Stimulated activated CD8-positive, alpha-beta memory T cell treated with anti-CD3 and anti-CD28 coated beads, Interleukin-7, amount 100 ng/mL, for 1 hour (primary cell): ENCODE results near the gene CKAP2L.

Experiments used
- DNase-seq, 2 donors: peaks; one replicate each; pipeline ENCODE4 v3.0.0-alpha.2; 2020; ENCODE audit warnings: low read depth in 2 of 2

CKAP2L gene

GRCh38 chr2:112792419-112792818 is 28.0 kb upstream of the CKAP2L start:
- no peak for DNase-seq

DNA sequence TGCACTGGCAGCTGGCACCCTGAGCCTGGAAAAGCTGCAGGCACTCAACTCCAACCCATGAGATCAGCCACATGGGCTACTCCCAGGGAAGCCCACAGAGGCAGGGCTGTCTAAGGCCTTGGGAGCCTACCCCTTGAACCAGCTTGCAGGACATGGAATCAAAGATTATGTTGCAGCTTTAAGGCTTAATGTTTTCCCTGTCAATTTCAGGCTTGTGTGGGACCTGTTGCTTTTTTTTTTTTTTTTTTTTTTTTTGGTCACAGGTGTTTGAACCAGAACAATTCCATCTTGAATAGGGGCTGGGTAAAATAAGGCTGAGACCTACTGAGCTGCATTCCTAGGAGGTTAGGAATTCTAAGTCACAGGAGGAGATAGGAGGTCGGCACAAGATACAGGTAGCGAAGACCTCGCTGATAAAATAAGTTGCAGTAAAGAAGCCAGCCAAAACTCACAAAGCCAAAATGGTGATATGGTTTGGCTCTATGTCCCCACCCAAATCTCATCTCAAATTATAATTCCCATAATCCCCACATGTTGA is 27.4 kb upstream of the CKAP2L start:
- DNase-seq, result no peak

DNA sequence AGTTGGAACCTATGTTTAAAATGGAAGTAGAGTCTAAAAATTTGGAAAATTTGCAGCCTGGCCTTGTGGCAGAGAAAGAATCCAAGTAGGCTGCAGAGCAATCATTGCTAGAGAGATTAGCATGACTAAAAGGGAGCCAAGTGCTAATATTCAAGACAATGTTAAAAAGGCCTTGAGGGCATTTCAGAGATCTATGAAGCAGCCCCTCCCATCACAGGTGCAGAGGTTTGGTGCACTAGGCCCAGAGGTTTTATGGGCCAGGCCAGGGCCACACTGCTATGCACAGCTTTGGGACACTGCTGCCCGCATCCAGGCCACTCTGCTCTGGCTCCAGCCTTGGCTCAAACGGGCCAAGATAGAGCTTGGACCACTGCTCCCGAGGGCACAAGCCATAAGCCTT is 26.6 kb upstream of the CKAP2L start:
- no peak for DNase-seq

- no peak for DNase-seq
Measured at GRCh38 chr2:112790305-112790704, 25.9 kb upstream of the CKAP2L start.

- DNase-seq, result no peak
Measured at GRCh38 chr2:112789186-112789585, 24.8 kb upstream of the CKAP2L start.

DNA sequence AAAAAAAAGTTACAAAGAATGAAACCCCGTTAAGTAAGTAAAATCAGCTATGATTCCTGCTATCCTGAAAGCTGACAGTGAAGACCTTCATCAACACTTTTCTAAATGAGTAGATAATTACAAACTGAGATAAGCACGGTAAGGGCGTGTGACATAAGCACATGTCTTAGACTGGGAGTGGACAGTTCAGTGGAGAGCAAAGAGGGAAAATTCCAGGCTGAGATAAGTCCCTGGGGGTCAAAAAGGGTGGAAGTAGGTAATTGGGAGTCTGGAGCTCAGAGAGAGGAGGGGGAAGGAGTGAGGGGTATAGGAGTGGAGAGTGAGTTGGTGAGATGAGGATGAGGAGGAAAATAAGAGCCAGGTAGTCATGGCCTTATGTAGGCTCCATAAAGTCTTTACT is 24.2 kb upstream of the CKAP2L start:
- DNase-seq, result no peak

DNA sequence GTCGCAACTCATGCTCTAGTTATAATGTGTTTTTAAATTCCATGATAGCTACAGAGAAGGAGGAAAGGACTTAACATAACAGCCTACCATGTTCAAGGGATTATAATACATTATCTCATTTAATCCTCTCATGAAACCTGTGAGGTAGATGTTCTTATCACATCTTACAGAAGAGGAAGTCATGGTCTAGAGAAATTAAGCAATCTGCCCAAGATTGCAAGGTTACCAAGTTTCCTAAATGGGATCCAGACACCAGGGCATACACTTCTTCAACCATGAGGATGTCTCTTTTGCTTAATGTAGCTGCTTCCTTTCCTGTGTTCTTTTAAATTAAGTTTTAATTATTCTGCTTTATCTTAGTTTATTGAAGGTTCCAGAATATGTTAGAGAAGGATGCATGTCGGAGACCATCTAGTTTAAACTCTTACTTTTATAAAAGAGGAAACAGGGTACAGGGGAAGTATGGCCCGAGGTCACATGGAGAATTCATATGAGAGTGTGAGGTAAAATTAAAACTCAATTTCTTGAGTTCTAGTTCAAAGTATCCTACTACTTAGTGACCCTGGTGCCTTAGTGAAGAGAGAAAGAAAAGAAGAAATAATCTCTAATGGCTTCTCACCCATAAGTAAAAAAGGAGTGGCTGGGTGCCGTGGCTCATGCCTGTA is 23.5 kb upstream of the CKAP2L start:
- no peak for DNase-seq

- no peak for DNase-seq
Measured at GRCh38 chr2:112787294-112787693, 22.9 kb upstream of the CKAP2L start.

DNA sequence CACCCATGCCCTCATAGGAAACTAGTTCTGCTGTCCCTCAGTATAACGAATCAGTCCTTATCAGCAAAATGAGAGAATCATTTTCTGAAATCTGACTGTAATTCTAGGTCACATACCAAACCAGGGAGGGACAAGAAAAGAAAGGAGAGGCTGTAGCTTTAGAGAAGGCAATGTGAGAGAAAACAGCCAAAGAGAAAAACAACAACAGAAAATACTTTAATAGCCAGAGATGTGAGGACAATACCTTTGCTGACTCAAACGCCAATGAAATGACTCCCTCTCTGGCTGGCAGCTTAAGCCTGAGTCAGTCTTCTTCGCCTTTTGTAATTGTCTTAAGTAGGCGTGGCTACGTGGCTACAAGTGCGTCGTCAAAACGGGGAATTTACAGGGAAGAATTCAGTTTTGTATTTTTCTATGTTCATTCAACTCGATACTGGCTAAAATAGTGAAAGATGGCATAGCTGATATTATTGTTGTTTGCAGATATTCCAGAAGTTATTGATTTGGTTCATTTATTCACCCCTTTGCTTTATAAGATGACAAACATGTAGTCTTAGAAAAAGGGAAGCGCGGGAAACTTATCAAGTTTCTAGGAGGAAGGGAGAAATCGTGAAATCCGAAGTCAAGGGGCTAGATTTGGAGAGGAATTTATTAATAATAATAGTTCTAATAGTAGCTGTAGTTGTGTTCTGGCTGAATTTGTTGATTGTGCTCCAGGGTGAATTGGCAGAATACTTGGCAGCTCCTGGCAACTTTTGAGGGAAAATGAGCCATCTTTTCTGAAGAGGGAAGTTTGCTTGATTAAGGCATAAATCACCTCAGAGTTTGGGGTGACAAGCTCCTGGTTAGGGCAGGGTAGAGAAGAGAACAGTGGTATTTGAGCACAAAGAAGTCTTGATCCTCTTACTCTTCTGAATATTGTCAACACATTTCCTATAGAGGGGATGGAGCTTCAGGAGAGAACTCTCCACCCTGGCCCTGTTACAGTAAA is 20.1 kb upstream of the CKAP2L start, which contains the start of gene IL1A:
IL1A (minus strand) TSS at position 295 of the 991 bp plus-strand sequence. CDS start 723 bp downstream, outside the sequence.
- DNase-seq, result no peak

DNA sequence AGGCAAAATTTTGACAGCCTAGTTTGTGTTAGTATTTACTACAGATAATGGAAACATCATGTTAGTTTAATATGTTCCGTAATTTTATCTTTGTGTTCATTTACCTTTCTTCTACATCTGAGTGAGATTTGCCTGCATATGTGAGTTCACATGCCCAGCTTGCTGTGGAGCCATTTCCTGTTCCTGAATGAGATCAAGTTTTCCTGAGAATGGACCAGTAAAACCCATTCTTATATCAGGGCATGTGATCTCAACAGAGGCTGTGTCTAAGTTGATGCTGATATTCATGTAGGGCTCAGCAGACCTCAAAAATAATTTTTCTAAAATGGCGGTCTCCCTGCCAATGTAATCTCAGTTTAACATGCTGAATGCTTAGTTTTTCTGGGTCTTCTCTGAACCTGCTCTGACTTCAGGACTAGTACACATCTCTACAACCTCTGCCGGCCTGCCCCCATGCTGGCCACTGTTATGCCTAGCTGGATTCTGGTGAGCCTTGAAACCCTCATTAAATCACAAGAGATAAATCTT is 18.8 kb upstream of the CKAP2L start:
- DNase-seq, result no peak

DNA sequence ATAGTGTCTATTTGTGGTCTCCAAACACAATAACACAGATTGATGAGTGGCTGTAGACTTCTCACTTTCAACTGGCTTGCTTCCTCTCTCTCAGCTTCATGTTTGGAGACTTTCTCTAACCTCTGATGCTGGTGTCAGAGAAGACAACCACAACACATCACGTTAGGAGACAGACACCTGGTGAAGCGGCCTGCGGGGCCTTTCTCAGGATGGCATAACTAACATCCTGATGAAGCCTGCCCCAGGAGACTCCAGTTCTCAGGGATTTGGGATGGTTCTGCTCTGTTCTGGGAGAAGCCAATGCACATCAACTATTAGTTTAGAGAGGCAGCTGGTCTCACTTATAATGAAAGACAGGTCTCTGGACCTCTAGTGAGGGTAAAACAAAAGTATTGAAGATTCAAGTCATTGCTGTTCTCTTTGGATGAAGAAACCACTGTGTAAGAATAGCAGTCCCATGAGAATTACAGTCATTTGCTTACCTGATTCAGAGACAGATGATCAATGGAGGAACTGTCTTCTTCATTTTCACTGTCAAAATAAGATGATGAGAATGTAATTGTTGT is 17.9 kb upstream of the CKAP2L start:
- DNase-seq, result no peak

- DNase-seq, result no peak
Measured at GRCh38 chr2:112779598-112779997, 15.2 kb upstream of the CKAP2L start.

GRCh38 chr2:112777036-112777435 is 12.6 kb upstream of the CKAP2L start:
- DNase-seq, result no peak

DNA sequence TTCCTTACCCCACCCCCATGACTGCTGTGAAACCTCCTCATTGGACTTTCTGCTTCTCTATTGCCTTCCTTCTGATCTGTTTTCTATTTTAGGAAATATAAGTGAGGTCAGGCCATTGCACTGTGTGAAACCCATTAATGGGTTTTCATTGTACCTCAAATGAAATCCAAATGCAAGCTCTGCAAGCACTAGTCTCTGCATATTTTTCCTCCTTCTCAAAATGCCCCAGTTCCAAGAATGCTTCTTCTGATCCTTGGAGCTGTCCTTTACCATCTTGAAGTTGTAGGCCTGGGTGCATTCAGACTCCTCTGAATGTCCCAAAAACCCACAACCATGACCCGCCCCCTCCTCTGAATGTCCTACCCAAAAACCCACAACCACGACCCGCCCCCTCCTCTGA is 11.7 kb upstream of the CKAP2L start:
- no peak for DNase-seq

DNA sequence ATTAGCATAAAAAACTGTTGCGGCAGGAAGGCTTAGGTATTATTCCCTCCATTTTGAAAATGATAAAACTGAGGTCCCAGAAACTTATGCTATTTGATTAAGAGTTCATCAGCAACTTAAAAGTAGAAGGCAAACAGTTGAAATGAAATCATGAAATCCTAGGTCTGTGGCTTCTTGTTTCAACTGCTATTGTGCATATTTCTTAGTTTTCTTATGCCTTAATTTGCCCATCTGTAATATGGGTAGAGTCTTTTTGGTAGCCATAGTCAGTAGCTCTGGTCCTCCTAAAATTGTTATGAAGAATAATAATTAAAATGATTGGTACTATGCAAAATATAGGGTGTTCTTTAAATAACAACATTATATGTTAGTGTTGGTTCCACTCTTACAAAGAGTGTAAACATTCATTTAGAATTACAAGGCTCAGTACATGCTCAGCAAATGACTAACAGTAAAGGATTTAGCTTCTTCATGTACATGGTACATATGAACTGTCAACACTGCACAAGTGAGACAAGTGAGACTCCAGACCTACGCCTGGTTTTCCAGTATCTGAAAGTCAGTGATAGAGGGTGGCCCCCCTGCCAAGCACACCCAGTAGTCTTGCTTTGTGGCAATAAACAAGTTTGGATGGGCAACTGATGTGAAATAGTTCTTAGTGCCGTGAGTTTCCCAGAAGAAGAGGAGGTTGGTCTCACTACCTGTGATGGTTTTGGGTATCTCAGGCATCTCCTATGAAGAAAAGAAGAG is 10.3 kb upstream of the CKAP2L start:
- no peak for DNase-seq

DNA sequence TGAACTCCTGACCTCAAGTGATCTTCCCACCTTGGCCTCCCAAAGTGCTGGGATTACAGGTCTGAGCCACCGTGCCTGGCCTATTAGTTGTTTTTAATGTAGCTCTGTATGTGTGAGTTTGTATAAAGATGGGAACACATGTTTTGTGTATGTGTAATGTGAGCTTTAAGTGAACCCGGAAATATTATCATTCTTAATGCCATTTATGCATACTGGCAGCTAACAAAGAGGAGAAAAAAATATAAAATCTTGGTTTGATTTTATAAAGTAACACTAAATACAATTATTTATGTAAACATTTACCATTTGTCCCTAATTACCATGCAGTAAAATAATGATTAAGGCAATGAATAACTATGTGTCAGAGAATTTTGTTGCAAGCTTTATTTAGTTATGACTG is 9.1 kb upstream of the CKAP2L start:
- DNase-seq, result no peak

GRCh38 chr2:112772911-112773475 is 8.6 kb upstream of the CKAP2L start:
- no peak for DNase-seq

GRCh38 chr2:112772322-112772721 is 7.9 kb upstream of the CKAP2L start:
- no peak for DNase-seq

DNA sequence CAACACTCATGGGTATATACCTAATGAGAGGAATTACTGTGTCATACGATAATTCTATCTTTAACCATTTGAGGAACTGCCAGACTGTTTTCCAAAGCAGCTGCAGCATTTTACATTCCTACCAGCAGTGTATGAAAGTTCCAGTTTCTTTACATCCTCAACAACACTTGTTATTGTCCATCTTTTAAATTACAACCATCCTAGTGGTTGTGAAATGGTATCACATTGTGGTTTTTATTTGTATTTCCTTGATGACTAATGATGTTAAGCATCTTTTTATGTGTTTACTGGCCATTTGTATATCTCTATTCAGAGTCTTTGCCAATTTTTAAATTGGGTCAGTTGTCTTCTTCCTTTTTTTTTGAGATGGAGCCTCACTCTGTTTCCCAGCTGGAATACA is 4.0 kb upstream of the CKAP2L start:
- DNase-seq, result no peak

DNA sequence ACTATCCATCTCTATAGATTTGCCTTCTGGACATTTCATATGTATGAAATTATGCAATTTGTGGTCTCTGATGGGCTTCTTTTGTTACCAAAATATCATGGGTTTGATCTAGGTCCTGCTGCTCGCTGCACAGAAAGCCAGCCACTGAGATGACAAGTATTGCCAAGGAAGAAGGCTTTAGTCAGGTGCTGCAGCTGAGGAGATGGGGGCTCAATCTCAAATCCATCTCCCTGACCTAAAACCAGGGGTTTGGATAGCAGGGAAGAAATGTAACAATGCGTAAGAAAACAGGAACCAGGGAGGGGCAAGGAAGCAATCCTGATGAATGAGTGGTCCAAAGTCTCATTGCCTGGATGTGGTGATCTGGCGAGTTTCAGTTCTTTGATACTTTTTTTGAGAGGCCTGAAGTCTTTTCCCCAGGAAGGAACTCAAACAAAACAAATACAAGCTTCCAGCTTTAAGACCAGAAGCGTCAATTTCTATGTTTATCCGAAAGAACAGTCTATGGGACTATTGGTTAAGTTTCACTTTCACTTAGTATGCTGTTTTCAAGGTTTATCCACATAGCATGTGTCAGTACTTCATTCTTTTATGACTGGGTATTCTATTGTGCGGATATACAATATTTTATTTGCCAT is 3.4 kb upstream of the CKAP2L start:
- no peak for DNase-seq

DNA sequence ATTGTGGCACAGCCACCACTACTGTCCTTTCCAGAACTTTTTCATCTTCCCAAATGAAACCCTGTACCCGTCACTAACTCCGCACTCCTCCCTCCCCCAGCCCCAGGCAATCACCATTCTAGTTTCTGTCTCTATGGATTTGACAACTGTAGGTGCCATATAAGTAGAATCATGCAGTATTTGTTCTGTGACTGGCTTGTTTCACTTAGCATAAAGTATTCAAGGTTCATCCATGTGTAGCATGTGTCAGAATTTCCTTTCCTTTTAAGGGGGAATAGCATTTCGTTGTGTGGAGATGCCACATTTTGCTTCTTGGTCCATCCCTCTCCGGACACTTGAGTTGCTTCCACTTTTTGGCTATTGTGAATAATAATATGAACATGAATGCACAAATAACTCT is 842 bp upstream of the CKAP2L start:
- no peak for DNase-seq
